HG03571 (cell line): ENCODE data around the gene SETD3.

Source experiments
- ATAC-seq: cut with Tn5 transposase; IDR thresholded peaks from one replicate; pipeline ENCODE4 v1.9.1; 2021; ENCODE audit not compliant: unreplicated experiment

Gene SETD3

GRCh38 chr14:99479906-99480869 lies at the start of gene SETD3:
SETD3 (minus strand) TSS chr14:99480859; CDS start chr14:99465805, 15,054 bp downstream.
- peak; percentile 4 for ATAC-seq

- no peak for ATAC-seq
Observed at GRCh38 chr14:99529899-99530298, 49.2 kb upstream of the SETD3 start.

DNA sequence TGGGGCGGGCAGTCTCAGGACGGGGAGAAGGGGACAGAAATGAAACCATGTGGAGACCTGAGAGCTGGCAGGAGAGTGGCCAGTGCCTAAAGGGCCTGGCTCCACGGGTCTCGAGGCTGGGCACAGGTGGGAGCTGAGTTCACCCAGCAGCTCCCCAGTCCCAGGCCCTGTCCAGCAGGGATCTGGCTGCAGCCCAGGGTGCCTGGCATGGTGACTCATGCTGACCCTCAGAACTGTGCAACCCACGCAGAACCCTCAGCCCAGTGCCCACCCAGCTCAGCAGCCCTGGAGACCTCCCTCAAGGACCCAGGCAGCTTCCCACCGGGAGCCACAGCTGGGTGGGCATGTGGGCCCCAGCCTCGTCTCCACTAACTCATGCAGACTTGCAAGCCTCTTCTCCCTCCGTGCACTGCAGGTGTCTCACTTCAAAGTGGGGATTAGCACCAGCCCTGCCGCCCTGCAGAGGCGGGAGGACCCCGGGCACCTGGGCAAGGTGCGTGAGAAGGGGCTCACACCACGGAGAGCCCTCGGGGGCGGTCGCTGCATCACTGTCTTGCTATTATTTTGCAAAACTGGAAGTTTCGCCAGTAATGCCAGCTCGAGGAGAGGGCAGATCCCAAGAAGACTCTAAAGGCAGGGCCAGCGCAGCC lies 46.9 kb upstream of the SETD3 start:
- ATAC-seq, result no peak

DNA sequence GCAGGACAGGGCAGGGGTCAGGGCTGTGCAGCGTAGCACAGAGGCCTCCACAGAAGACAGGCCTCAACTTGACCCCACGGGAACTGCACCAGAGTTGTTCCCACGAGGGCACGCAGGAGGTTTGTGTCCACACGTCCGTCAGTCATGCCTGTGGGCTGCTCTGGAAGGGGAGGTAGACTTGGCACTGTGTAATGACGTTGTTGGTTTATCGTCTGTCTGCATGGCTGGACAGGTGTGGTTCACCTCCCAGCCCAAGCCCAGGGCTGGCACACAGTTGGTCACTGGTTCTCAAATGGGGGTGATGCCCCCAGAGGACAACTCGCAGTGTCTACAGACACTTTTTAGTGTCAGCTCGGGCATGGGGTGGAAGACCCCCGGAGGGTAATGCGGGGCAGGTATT lies 46.4 kb upstream of the SETD3 start:
- ATAC-seq, result no peak

GRCh38 chr14:99525699-99526080 lies 45.0 kb upstream of the SETD3 start:
- no peak for ATAC-seq

GRCh38 chr14:99524804-99525698 lies 44.4 kb upstream of the SETD3 start:
- ATAC-seq, result no peak

DNA sequence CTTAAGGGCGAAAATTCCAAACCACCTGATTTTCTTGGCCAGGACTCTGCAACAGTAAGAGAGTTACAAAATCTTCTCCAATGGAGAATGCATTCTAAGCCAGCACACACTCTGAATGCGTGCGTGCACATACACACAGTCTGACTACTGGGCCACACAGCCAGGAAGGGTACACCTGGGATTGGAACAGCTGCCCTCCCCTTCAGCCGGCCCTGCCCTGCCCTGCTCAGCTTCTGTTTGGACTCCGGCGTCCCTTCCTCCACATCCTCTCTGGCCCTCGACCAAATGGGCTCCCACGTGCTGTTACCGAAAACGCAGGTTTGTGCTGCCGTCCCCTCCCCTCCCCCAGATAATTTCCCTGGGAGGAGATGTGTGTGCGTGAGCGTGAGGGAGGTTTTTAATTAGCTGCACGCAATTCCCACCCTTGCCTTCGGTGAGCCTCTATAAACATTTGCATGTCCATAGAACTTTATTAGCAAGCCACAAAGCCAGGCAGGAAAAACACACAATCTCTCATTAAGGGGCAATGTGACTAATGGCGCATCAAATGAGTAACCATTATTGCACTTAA lies 43.5 kb upstream of the SETD3 start:
- no peak for ATAC-seq

DNA sequence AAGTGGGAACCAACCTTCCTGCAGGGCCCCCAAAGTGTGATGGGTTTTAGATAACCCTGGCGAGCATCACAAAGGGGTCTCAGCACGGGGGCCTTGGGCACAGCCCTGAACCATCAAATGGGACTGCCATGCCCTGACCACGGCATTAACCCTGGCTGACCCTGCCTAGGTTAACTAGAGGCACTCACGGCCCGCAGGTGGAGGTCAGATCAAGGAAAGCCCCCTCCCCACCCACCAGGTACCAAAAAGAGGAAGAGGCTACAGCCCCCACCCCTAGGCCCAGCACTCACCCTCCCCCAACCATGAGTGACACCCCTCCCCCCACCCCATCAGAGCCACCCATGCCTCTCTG lies 43.0 kb upstream of the SETD3 start:
- ATAC-seq, result no peak

DNA sequence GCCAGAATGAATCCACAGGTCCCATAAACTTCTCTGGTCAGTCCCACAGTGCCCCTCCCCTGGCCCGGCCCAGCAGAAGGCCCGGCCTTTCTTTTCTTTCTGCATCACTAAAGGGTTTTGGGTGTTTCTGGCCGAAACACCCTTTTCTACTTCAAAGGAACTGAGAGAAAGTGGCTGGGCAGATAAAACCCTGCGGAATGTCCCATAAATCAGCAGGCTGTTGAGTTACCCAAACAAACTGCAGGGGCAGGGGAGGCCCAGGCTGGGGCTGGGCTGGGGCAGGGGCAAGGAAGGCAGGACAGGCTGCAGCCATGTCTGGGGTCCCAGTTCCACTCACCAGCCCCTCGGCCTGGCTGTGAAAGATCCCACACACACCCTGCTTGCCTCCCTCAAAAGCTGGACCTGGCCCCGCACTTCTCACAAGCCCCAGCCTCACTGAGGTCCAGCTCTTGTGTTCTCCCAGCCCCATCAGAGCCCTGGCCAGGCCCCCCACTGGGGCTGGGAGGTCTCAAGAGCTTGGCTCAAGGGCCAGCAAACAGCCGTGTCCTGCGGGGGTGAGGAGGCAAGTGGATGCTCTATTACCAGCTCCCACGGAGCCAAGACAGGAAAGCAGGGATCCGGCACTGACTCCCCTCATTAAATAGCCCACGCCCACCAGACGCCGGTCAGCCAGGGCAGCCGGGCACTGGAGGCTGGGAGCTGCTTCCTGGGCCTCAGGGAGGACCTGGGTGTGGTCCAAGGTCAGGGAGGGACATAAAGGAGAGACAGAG lies 42.5 kb upstream of the SETD3 start:
- no peak for ATAC-seq

- ATAC-seq, result no peak
Observed at GRCh38 chr14:99522457-99522891, 41.8 kb upstream of the SETD3 start.

DNA sequence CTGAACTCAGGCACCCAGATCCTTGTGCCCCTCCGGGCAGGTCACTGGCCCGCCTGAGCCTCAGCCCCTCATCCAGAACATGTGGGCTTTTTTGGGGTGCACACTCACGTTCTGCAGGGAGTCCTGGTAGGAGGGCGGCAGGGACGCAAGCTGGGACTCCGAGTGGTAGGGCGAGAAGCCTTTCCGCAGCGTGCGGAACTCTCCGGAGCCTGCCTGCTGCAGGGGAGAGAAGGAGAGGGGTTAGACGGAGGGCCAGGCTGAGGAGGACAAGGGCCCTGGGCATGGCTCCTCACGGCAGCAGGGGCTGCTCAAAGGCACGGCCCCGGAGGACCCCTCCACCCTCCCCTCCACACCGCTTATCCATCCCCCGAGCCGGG lies 41.4 kb upstream of the SETD3 start:
- no peak for ATAC-seq

GRCh38 chr14:99521176-99522024 lies 40.7 kb upstream of the SETD3 start:
- ATAC-seq, result no peak

GRCh38 chr14:99520571-99521081 lies 40.0 kb upstream of the SETD3 start:
- ATAC-seq, result no peak

DNA sequence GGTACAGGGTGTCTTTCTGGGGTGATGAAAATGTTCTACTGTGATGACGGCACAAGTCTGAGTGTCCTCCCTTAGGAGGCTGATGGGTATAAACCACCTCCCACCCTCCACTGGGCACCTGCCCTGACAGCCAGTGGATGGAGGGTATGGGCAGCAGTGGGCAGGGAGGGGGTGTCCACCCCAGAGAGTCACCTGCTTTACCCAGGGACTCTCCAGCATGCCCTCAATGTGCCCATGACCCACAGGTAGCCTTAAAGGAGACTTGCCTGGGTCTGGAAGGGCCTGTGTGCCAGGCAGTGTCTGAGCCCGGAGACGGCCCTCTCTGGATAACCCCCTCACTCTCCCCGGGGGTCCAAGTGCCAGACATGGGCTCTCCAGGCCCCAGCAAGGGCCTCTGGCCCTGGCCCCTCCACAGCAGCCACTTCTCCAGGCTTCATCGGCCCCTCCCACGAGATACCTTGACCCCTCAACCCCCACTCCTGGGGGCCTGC lies 39.3 kb upstream of the SETD3 start:
- ATAC-seq, result no peak

- ATAC-seq, result no peak
Observed at GRCh38 chr14:99519347-99519881, 38.8 kb upstream of the SETD3 start.

DNA sequence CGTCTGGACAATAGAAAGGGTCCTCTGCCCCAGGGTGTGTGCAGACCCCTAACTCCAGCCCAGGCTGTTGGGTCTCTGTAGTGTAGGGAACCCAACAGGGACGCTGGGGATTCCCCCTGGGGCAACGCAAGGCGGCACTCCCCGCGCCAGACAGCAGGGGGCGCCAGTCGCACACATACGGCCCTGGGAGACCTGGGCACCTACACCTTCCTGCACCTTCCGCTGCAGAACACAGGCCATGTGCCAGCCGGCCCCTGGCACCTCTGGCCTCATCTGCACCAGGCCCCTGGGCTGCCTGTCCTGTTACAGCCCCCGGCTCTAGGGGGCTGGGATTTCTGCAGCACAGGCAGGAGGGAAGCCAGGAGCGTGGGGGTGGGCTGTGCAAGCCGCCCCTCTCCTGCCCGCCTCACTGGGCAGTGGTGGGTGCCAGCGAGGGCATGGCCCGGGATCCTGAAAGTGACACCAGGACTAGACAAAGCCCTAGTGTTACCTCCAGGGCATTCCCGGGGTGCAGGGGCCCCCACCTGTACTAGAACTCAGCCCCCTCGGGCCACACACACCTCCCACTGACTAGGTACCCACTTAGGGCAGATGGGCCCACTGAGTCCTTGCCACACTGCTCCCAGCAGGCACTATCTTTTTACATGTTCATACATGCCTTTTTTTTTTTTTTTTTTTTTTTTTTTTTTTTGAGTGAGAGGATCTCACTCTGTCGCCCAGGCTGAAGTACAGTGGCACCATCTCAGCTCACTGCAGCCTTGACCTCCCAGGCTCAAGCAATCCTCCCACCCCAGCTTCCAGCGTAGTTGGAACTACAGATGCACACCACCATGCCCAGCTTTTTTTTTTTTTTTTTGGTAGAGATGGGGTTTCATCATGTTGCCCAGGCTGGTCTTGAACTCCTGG lies 38.0 kb upstream of the SETD3 start:
- ATAC-seq, result peak; percentile 55

GRCh38 chr14:99517643-99518381 lies 37.2 kb upstream of the SETD3 start:
- peak; percentile 12 for ATAC-seq
